Mesendoderm (in vitro differentiated cells): Measurements from ENCODE around the gene CYSLTR2.
A peak's percentile ranks its signal among the peaks of the same experiment; 100 is the strongest.

ENCODE experiments used
- DNase-seq: peaks from one replicate; pipeline ENCODE4 v3.0.0; 2013
- H2AK5ac ChIP-seq: 2 replicates; pipeline ENCODE4 v1.6.1; 2013; ENCODE audit warnings: low read length, inconsistent platforms
- H2BK120ac ChIP-seq: 2 replicates; pipeline ENCODE4 v1.6.1; 2013; ENCODE audit warnings: low read depth, mild to moderate bottlenecking, low read length, moderate library complexity, mixed read lengths
- H2BK15ac ChIP-seq: replicated peaks from 2 replicates; pipeline ENCODE4 v1.6.1; 2013; ENCODE audit warnings: low read depth, mild to moderate bottlenecking, moderate library complexity
- H2BK5ac ChIP-seq: 2 replicates; pipeline ENCODE4 v1.6.1; 2013; ENCODE audit warnings: low read length, inconsistent platforms
- H3K18ac ChIP-seq: 2 replicates; pipeline ENCODE4 v1.6.1; 2013; ENCODE audit warnings: mild to moderate bottlenecking, low read length, mixed read lengths
- H3K23ac ChIP-seq: one replicate; pipeline ENCODE4 v1.6.1; 2013; ENCODE audit warnings: low read length
- H3K27ac ChIP-seq: 2 replicates; pipeline ENCODE4 v1.5.1; 2013; ENCODE audit warnings: low read depth, mild to moderate bottlenecking, inconsistent platforms, low read length, moderate library complexity
- H3K27me3 ChIP-seq: 2 replicates; pipeline ENCODE4 v1.6.1; 2013; ENCODE audit warnings: low read length, control low read depth, mild to moderate bottlenecking, inconsistent platforms; ENCODE audit not compliant: insufficient read depth, poor library complexity
- H3K36me3 ChIP-seq: 2 replicates; pipeline ENCODE4 v1.6.1; 2013; ENCODE audit warnings: low read length, inconsistent platforms; ENCODE audit not compliant: control insufficient read depth, insufficient read depth
- H3K4ac ChIP-seq: one replicate; pipeline ENCODE4 v1.6.1; 2013; ENCODE audit warnings: low read depth, mild to moderate bottlenecking, low read length, moderate library complexity
- H3K4me1 ChIP-seq: 2 replicates; pipeline ENCODE4 v1.6.1; 2013; ENCODE audit warnings: low read depth, low read length, inconsistent platforms; ENCODE audit not compliant: control insufficient read depth
- H3K4me2 ChIP-seq: 2 replicates; pipeline ENCODE4 v1.6.1; 2013; ENCODE audit warnings: low read length
- H3K4me3 ChIP-seq: 2 replicates; pipeline ENCODE4 v1.5.1; 2013; ENCODE audit warnings: mild to moderate bottlenecking, low read length
- H3K56ac ChIP-seq: one replicate; pipeline ENCODE4 v1.6.1; 2013; ENCODE audit warnings: low read length
- H3K79me1 ChIP-seq: 2 replicates; pipeline ENCODE4 v1.6.1; 2013; ENCODE audit warnings: low read length, inconsistent platforms
- H3K79me2 ChIP-seq: 2 replicates; pipeline ENCODE4 v1.6.1; 2013; ENCODE audit warnings: mild to moderate bottlenecking, low read length; ENCODE audit not compliant: control insufficient read depth, insufficient read depth
- H3K9ac ChIP-seq: 2 replicates; pipeline ENCODE4 v1.6.1; 2013; ENCODE audit warnings: low read length, inconsistent platforms
- H4K5ac ChIP-seq: one replicate; pipeline ENCODE4 v1.6.1; 2013; ENCODE audit warnings: low read length
- H4K8ac ChIP-seq: one replicate; pipeline ENCODE4 v1.6.1; 2013; ENCODE audit warnings: low read depth, mild to moderate bottlenecking, control low read depth, low read length, moderate library complexity
- whole genome bisulfite sequencing: extraction: QIAGEN DNeasy Blood & Tissue Kit; methylation state at CpG from one replicate; pipeline ENCODE4 v1.1.7; 2013; ENCODE audit warnings: low lambda C conversion rate, missing lambda C conversion rate; ENCODE audit not compliant: insufficient coverage; ENCODE audit errors: extremely low coverage; 5-methylcytosine and 5-hydroxymethylcytosine counted together

Gene CYSLTR2

GRCh38 chr13:48645845-48646244 is 7.9 kb upstream of the CYSLTR2 start:
- Histone ChIP-seq H4K8ac (no peak overlapping the region), H3K4me2 (no peak overlapping the region), H3K4me3 (no peak overlapping the region), H4K5ac (no peak overlapping the region), H3K56ac (no peak overlapping the region), H3K79me1 (no peaks in the 10 kb centered on the region), H3K4me1 (peaks cover 12% of the 10 kb centered on the region), H3K79me2 (no peaks in the 10 kb centered on the region), H2BK120ac (no peak overlapping the region), H2BK15ac (no peak overlapping the region), H2AK5ac (no peak overlapping the region), H3K23ac (no peak overlapping the region), H3K36me3 (no peaks in the 10 kb centered on the region), H3K9ac (no peak overlapping the region), H3K4ac (no peak overlapping the region), H2BK5ac (no peak overlapping the region), H3K27me3 (no peaks in the 10 kb centered on the region), H3K27ac (no peak overlapping the region), H3K18ac (no peak overlapping the region)
- WGBS: no CpG with 5 or more reads among the region's 3 CpGs
- DNase-seq: peak; percentile 73

- Histone ChIP-seq H2AK5ac (no peak overlapping the region), H3K56ac (no peak overlapping the region), H3K36me3 (no peaks in the 10 kb centered on the region), H3K4me2 (no peak overlapping the region), H3K27ac (no peak overlapping the region), H2BK5ac (no peak overlapping the region), H2BK15ac (no peak overlapping the region), H3K4me1 (peaks cover 4% of the 10 kb centered on the region), H3K27me3 (no peaks in the 10 kb centered on the region), H4K5ac (no peak overlapping the region), H4K8ac (no peak overlapping the region), H2BK120ac (no peak overlapping the region), H3K79me2 (no peaks in the 10 kb centered on the region), H3K4me3 (no peak overlapping the region), H3K79me1 (no peaks in the 10 kb centered on the region), H3K18ac (no peak overlapping the region), H3K4ac (no peak overlapping the region), H3K23ac (no peak overlapping the region), H3K9ac (no peak overlapping the region)
- DNase-seq: no peak
- no CpG with 5 or more reads among the region's 3 CpGs for WGBS
These were observed 6.9 kb upstream of the CYSLTR2 start for GRCh38 chr13:48646791-48647190.

- H2BK5ac ChIP-seq: no peak overlapping the region
These were observed 6.1 kb upstream of the CYSLTR2 start for GRCh38 chr13:48647625-48648024.

GRCh38 chr13:48648446-48648845 is 5.3 kb upstream of the CYSLTR2 start:
- no CpG with 5 or more reads among the region's 2 CpGs for WGBS
- Histone ChIP-seq H4K8ac (no peak overlapping the region), H4K5ac (no peak overlapping the region), H3K36me3 (no peaks in the 10 kb centered on the region), H3K4ac (no peak overlapping the region), H3K23ac (no peak overlapping the region), H3K4me1 (peaks cover 2% of the 10 kb centered on the region), H3K9ac (no peak overlapping the region), H3K79me2 (no peaks in the 10 kb centered on the region), H3K4me2 (no peak overlapping the region), H2BK15ac (no peak overlapping the region), H3K4me3 (no peak overlapping the region), H2BK5ac (no peak overlapping the region), H2AK5ac (no peak overlapping the region), H3K18ac (no peak overlapping the region), H3K27me3 (no peaks in the 10 kb centered on the region), H3K27ac (no peak overlapping the region), H3K79me1 (no peaks in the 10 kb centered on the region), H2BK120ac (no peak overlapping the region), H3K56ac (no peak overlapping the region)
- DNase-seq: no peak

More at GRCh38 chr13:48647625-48648024, 6.1 kb upstream of the CYSLTR2 start:
- H3K79me2 ChIP-seq: no peaks in the 10 kb centered on the region
- no peak overlapping the region for H3K56ac ChIP-seq
- no peak overlapping the region for H4K5ac ChIP-seq
- no peak overlapping the region for H3K4me3 ChIP-seq
- no peak overlapping the region for H2AK5ac ChIP-seq
- no peaks in the 10 kb centered on the region for H3K27me3 ChIP-seq
- H3K27ac ChIP-seq: no peak overlapping the region
- no peak overlapping the region for H2BK15ac ChIP-seq
- H4K8ac ChIP-seq: no peak overlapping the region
- no peak overlapping the region for H3K4ac ChIP-seq
- peak; percentile 55 for DNase-seq
- H3K9ac ChIP-seq: no peak overlapping the region
- no peaks in the 10 kb centered on the region for H3K79me1 ChIP-seq
- no peak overlapping the region for H2BK120ac ChIP-seq
- H3K4me1 ChIP-seq: peaks cover 2% of the 10 kb centered on the region
- no peak overlapping the region for H3K23ac ChIP-seq
- H3K36me3 ChIP-seq: no peaks in the 10 kb centered on the region
- no CpG with 5 or more reads among the region's 2 CpGs for WGBS
- H3K18ac ChIP-seq: no peak overlapping the region
- no peak overlapping the region for H3K4me2 ChIP-seq

- WGBS: no CpG with 5 or more reads among the region's 3 CpGs
- Histone ChIP-seq H3K79me2 (no peaks in the 10 kb centered on the region), H3K27me3 (no peaks in the 10 kb centered on the region), H3K4me1 (no peaks in the 10 kb centered on the region), H4K5ac (no peak overlapping the region), H2AK5ac (no peak overlapping the region), H3K56ac (no peak overlapping the region), H3K4ac (no peak overlapping the region), H3K79me1 (no peaks in the 10 kb centered on the region), H3K23ac (no peak overlapping the region), H2BK15ac (no peak overlapping the region), H4K8ac (no peak overlapping the region), H2BK5ac (no peak overlapping the region), H3K18ac (no peak overlapping the region), H3K36me3 (no peaks in the 10 kb centered on the region), H3K4me3 (no peak overlapping the region), H3K27ac (no peak overlapping the region), H2BK120ac (no peak overlapping the region), H3K9ac (no peak overlapping the region), H3K4me2 (no peak overlapping the region)
- no peak for DNase-seq
These were observed 768 bp upstream of the CYSLTR2 start for GRCh38 chr13:48652851-48653471.

GRCh38 chr13:48654511-48654910 is 782 bp downstream of the CYSLTR2 start:
- no peak overlapping the region for H3K9ac ChIP-seq
- H2BK15ac ChIP-seq: no peak overlapping the region
- no peaks in the 10 kb centered on the region for H3K79me1 ChIP-seq
- no peak overlapping the region for H2AK5ac ChIP-seq
- no peak for DNase-seq
- no peak overlapping the region for H2BK5ac ChIP-seq
- no peak overlapping the region for H3K56ac ChIP-seq
- H2BK120ac ChIP-seq: no peak overlapping the region
- H3K4me1 ChIP-seq: no peaks in the 10 kb centered on the region
- H3K23ac ChIP-seq: no peak overlapping the region
- no CpG with 5 or more reads among the region's 1 CpG for WGBS
- no peaks in the 10 kb centered on the region for H3K36me3 ChIP-seq
- no peak overlapping the region for H4K8ac ChIP-seq
- H3K4ac ChIP-seq: no peak overlapping the region
- no peaks in the 10 kb centered on the region for H3K79me2 ChIP-seq
- no peak overlapping the region for H3K18ac ChIP-seq
- H3K4me2 ChIP-seq: no peak overlapping the region
- no peak overlapping the region for H3K27ac ChIP-seq
- H3K4me3 ChIP-seq: no peak overlapping the region
- no peak overlapping the region for H4K5ac ChIP-seq
- no peaks in the 10 kb centered on the region for H3K27me3 ChIP-seq
